Ovary (tissue), 9 donors: ENCODE data around the gene ZNF202. TPM values are rescaled to one million over a fixed set of nuclear protein-coding genes. Genes with fewer than 3 reads are reported as not detected.

ENCODE experiments used
- DNase-seq, 5 donors: peaks; one replicate each; pipeline ENCODE4 v3.0.0-alpha.2; 2019 to 2020
- H3K27ac ChIP-seq, 2 donors: fragments of 200-600 bp; one replicate each; pipeline versions ENCODE4 v1.5.1 to v1.8.0; 2019 to 2022
- H3K27me3 ChIP-seq: fragments of 200-600 bp; one replicate; pipeline ENCODE4 v1.8.0; 2022
- H3K36me3 ChIP-seq: fragments of 200-600 bp; sonication (generic); one replicate; pipeline ENCODE4 v1.5.1; 2019
- H3K4me1 ChIP-seq: one replicate; pipeline ENCODE4 v1.8.1; 2013; ENCODE audit warnings: mild to moderate bottlenecking, moderate library complexity; ENCODE audit not compliant: insufficient read depth
- H3K4me3 ChIP-seq: fragments of 200-600 bp; sonication (generic); one replicate; pipeline ENCODE4 v1.5.1; 2017
- H3K9me3 ChIP-seq, 2 donors: fragments of 200-600 bp in 1 of 2; sonication (generic) in 1 of 2; one replicate each; pipeline versions ENCODE4 v1.5.1 to v1.8.1; 2013 to 2019; ENCODE audit warnings: mild to moderate bottlenecking in 1 of 2, moderate library complexity in 1 of 2
- CTCF ChIP-seq, 3 donors: fragments of 450-650 bp in 2 of 3; fragments of 200-600 bp in 1 of 3; IDR thresholded peaks; one replicate each; pipeline versions ENCODE4 v1.5.1 to v1.8.0; 2016 to 2022; ENCODE audit warnings: antibody characterized with exemption in 3 of 3, mild to moderate bottlenecking in 1 of 3
- EP300 ChIP-seq: sonication (generic); formaldehyde crosslinking; IDR thresholded peaks from one replicate; pipeline ENCODE4 v1.6.1; 2017; ENCODE audit warnings: antibody characterized with exemption
- POLR2A ChIP-seq: fragments of 450-650 bp; IDR thresholded peaks from one replicate; pipeline ENCODE4 v1.6.1; 2017; ENCODE audit warnings: antibody characterized with exemption, mild to moderate bottlenecking, moderate library complexity
- WGBS, 3 donors: extraction: QIAGEN DNeasy Blood & Tissue Kit in 1 of 3; methylation state at CpG; one replicate each; pipeline versions ENCODE4 v1.1.5 to v1.1.7; 2013 to 2017; 5-methylcytosine and 5-hydroxymethylcytosine counted together
- intact Hi-C, 4 donors: fragments of 100-400 bp; cut with DNase I; formaldehyde crosslinking; loops; one replicate each; pipeline versions ENCODE4 v1.11.0 to v1.15.1; 2022 to 2023
- polyA plus RNA-seq, 2 donors: library from polyadenylated mRNA; stranded (reverse); fragments of 200-250 nt in 1 of 2; fragments of 350-450 nt in 1 of 2; fragmentation: Illumina TruSeq in 1 of 2; extraction: RNeasy Lipid Tissue Mini Kit (QIAGEN cat#74804) in 1 of 2; gene quantifications; one replicate each; pipeline ENCODE4 v1.2.3, GENCODE V29; 2013 to 2014
- total RNA-seq, 7 donors: library from RNA; depleted of rRNA in 2 of 7; stranded (reverse); fragments of >200 nt in 2 of 7; fragmentation: NEBNext Ultra II Directional in 3 of 7; extraction: Animal tissue kit (Norgen Biotek cat#: 25700) in 3 of 7; gene quantifications; one replicate each; pipeline versions ENCODE4 v1.1.0 to v1.2.4, GENCODE V29; 2016 to 2023
- donor health status: DM: no; HTN: no; CAD: no; lungs with moderate emphysema.
- donor health status: DM: no; HTN: no; CAD: no.
- donor health status: Bipolar disorder and iron deficiency.
- donor health status: DM: yes; HTN: yes; CAD: no.
- donor health status: DM: no; HTN: no; CAD: no.
- donor health status: DM: yes; HTN: yes; CAD: no.

Gene ZNF202
- total and polyA plus RNA-seq, 9 donors: 4.7 to 20.8 (median 12.5) TPM

GRCh38 chr11:123707206-123707605 lies 34.3 kb downstream of the ZNF202 start:
- no peak for DNase-seq
- H3K9me3 ChIP-seq: no peaks in the 10 kb centered on the region
- H3K4me3 ChIP-seq: no peak overlapping the region
- intact Hi-C loops: loop anchor here (5.0 to 10.0 kb wide), 4 partner anchors 122 to 195 kb away; no protein-coding TSS in a partner anchor
- H3K27me3 ChIP-seq: no peaks in the 10 kb centered on the region
- 86 to 91% (median 87%) methylated on average over 3 of the region's 3 CpGs for WGBS, 3 donors
- TF ChIP-seq POLR2A (no peak), CTCF (IDR thresholded peaks at IDR 0.05) (no peak), EP300 (no peak)
- H3K27ac ChIP-seq: no peak overlapping the region
- peaks cover 2% of the 10 kb centered on the region for H3K4me1 ChIP-seq
- H3K36me3 ChIP-seq: no peaks in the 10 kb centered on the region

GRCh38 chr11:123704341-123704740 lies 37.1 kb downstream of the ZNF202 start:
- 91 to 98% (median 92%) methylated on average over 3 of the region's 3 CpGs for WGBS, 3 donors
- TF ChIP-seq CTCF (IDR thresholded peaks at IDR 0.05) (no peak), EP300 (no peak), POLR2A (no peak)
- H3K27me3 ChIP-seq: no peaks in the 10 kb centered on the region
- H3K36me3 ChIP-seq: no peaks in the 10 kb centered on the region
- H3K4me1 ChIP-seq: no peaks in the 10 kb centered on the region
- intact Hi-C loops: loop anchor here in 2 of 4 donors (10.0 kb wide), 2 partner anchors 120 to 190 kb away; no protein-coding TSS in a partner anchor
- H3K27ac ChIP-seq: no peak overlapping the region
- no peak for DNase-seq
- H3K9me3 ChIP-seq: no peaks in the 10 kb centered on the region
- H3K4me3 ChIP-seq: no peak overlapping the region

- DNase-seq: no peak
- intact Hi-C loops: loop anchor here in 2 of 4 donors (10.0 kb wide), 2 partner anchors 118 to 188 kb away; no protein-coding TSS in a partner anchor
- Histone ChIP-seq H3K4me3 (no peak overlapping the region), H3K9me3 (no peaks in the 10 kb centered on the region), H3K27me3 (no peaks in the 10 kb centered on the region), H3K27ac (no peak overlapping the region), H3K4me1 (no peaks in the 10 kb centered on the region), H3K36me3 (no peaks in the 10 kb centered on the region)
- 62 to 70% (median 66%) methylated on average over 2 of the region's 2 CpGs for WGBS, 3 donors
- TF ChIP-seq POLR2A: no peak
- TF ChIP-seq EP300: no peak
- no peak for TF ChIP-seq CTCF (IDR thresholded peaks at IDR 0.05)
Observed at GRCh38 chr11:123702696-123703095, 38.8 kb downstream of the ZNF202 start.

GRCh38 chr11:123702139-123702538 lies 39.3 kb downstream of the ZNF202 start:
- H3K27me3 ChIP-seq: no peaks in the 10 kb centered on the region
- H3K4me3 ChIP-seq: no peak overlapping the region
- H3K27ac ChIP-seq: no peak overlapping the region
- H3K9me3 ChIP-seq: no peaks in the 10 kb centered on the region
- DNase-seq: no peak
- no peak for TF ChIP-seq CTCF (IDR thresholded peaks at IDR 0.05)
- TF ChIP-seq EP300: no peak
- no peak for TF ChIP-seq POLR2A
- 34 to 52% (median 34%) methylated on average over 9 of the region's 9 CpGs for WGBS, 3 donors
- no peaks in the 10 kb centered on the region for H3K4me1 ChIP-seq
- intact Hi-C loops: loop anchor here in 2 of 4 donors (10.0 kb wide), 2 partner anchors 117 to 187 kb away; no protein-coding TSS in a partner anchor
- no peaks in the 10 kb centered on the region for H3K36me3 ChIP-seq
